ENCODE results near the gene PKIB. TPM values are rescaled to one million over a fixed set of nuclear protein-coding genes. Genes with fewer than 3 reads are reported as not detected.
"Not testable (repeated sequence)": the region's sequence is repeated elsewhere in the genome, so short reads cannot be mapped to it uniquely, and the experiment has no call there.

Gene PKIB
- total RNA-seq, 1 experiment from 2014 or later = 1.3 TPM

GRCh38 chr6:122620902-122621301 is 10.7 kb downstream of the PKIB start:
- DNase-seq (ENCODE audit: low read depth) = peak; percentile 52

DNA sequence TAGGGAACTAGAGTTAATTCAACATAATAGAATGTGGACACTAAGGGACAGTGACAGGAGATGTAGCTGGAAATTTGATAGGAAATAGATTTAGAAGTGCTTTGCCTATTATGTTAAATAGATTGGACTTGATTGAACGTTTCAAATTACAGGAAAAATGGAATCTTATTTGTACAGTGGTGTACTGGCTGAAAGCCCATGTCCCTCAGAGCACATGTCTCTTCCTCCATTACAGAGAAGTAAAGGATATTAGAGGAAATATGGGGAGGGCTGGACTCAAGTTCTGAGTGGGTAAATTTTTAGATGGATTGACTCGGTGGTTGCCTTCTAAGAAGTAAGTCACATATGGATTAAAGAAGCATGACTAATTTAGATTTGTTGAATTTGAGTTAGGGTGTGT is 11.4 kb downstream of the PKIB start:
- no peak for DNase-seq (ENCODE audit: low read depth)

DNA sequence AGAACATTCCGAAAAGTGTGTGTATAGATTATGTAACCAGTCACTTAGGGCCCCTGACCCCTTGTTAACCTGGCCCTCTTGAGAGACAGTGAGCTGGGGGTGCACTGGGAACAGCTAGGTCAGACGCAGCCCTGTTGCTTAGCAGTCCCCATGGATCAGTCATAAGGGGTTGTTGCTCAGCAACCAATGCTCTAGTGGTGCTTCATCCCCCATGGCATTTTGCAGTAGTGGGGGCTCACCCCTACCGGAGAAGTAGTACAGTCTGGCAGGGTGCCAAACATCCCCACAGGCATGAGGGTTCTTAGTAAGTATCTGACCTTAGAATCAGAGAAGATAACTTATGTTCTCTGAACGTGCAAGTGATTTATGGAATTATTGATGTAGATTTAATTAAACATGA is 12.3 kb downstream of the PKIB start:
- DNase-seq (ENCODE audit: low read depth) = no peak

- no peak for DNase-seq (ENCODE audit: low read depth)
Measured at GRCh38 chr6:122623279-122623678, 13.1 kb downstream of the PKIB start.

DNA sequence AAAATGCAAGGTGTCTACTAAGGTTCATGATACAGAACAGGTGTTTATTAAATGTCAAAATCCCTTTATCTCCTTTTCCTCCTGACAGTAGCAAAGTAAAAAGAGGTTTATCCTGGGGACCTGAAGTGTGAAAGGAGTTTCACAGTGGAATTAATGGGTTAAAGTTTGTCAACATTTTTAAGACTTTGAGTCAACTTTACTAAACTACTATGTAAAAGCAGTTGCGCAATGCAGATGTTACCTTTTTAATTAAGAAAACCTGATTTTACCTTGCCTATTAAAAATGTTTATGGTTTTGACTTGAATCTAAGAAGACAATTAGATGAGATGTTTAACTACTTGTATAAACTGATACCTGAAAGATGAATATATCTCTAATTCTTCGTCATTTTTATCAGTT is 14.6 kb downstream of the PKIB start:
- no peak for DNase-seq (ENCODE audit: low read depth)

GRCh38 chr6:122628714-122629113 is 18.5 kb downstream of the PKIB start:
- no peak for DNase-seq (ENCODE audit: low read depth)

- DNase-seq (ENCODE audit: low read depth) = no peak
Measured at GRCh38 chr6:122631571-122632249, 21.5 kb downstream of the PKIB start.

GRCh38 chr6:122640366-122640765 is 30.2 kb downstream of the PKIB start:
- no peak for DNase-seq (ENCODE audit: low read depth)

DNA sequence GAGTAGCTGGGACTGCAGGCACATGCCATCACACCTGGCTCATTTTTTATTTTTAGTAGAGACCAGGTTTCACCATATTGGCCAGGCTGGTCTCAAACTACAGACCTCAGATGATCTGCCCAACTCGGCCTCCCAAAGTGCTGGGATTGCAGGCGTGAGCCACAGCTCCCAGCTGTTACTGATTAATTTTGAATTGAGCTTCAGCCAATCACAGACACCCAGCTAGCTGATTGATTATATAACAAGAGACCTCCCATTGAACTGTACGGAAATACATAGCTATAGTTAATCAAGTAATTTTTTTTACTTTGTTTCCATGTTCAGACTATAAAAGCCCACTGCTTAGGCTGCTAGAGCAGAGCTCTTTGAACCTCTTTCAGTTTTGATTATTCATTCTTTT is 31.6 kb downstream of the PKIB start:
- no peak for DNase-seq (ENCODE audit: low read depth)

GRCh38 chr6:122642604-122643003 is 32.4 kb downstream of the PKIB start:
- not testable (repeated sequence) for DNase-seq (ENCODE audit: low read depth)

DNA sequence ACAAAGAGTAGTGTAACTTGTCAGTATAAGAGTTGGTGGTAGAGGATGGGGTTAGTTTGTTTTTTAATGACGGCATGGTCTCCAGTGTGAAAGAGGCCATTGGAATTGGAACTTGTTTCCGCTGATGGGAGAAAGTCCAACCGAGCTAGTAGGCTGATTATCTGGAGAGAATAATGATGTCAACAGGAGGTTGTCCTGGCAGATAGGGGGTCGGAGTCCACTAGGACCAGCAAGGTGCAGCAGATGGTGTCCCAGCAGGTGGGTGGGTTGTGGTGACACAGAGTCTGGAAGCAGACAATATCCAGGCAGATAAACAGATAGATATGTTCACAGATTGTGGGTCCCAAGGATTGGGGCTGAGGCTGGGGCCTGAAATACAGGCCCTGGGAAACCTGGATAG is 35.1 kb downstream of the PKIB start:
- no peak for DNase-seq (ENCODE audit: low read depth)

DNA sequence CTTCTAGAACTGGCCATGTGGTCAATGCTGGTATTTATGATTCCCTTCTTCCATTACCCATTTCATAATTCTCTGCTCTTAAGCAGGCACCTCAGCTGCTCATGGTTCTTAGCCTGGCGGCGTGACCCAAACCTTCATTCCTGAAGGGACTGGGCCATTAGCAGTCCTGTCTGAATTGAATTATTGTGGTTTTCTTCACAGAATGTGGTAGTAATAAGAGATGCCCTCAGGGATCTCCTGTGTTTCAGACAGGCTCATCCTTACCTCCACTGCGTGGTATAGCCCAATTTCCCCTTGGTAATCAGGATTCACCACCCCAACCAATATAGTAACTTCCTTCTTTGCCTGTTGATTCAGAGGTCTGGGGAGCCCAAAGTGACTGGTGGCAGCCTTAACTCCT is 37.6 kb downstream of the PKIB start:
- no peak for DNase-seq (ENCODE audit: low read depth)

DNA sequence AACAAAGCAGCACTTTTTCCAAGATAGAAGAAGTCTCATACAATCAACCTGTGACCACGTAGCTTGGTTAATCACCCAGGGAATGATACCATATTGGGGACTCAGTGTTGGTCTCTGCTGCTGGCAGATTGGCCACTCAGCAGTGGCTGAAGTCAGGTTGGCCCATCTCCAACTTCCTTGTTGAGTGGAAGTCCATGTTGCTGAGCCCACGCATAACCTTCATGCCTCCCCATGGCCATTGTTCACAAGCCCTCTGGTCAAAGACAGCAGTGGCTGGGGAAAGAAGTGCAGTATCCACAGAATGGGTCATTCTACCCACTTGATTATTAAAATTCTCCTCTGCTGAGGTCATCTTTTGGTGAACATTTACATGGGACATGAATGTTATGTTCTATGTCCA is 38.5 kb downstream of the PKIB start:
- DNase-seq (ENCODE audit: low read depth) = no peak

DNA sequence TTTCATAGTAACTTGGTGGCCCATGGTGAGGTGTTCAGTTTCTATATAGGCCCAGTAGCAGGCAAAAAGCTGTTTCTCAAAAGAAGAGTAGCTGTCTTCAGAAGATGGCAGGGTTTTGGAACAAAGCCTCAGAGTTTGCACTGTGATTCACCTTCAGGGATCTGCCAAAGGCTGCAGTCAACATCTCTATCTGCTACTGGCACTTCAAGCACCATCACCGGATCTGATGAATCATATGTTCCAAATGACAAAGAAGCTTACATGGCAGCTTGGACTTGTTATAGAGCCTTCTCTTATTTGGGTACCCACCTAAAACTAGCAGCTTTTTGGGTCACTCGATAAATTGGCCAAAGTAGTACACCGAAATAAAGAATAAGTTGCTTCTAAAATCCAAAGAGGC is 39.5 kb downstream of the PKIB start:
- peak; percentile 66 for DNase-seq (ENCODE audit: low read depth)

GRCh38 chr6:122650403-122650802 is 40.2 kb downstream of the PKIB start:
- DNase-seq (ENCODE audit: low read depth) = no peak

- DNase-seq (ENCODE audit: low read depth) = no peak
Measured at GRCh38 chr6:122651031-122651430, 40.8 kb downstream of the PKIB start.

- no peak for DNase-seq (ENCODE audit: low read depth)
Measured at GRCh38 chr6:122651604-122652003, 41.4 kb downstream of the PKIB start.

- no peak for DNase-seq (ENCODE audit: low read depth)
Measured at GRCh38 chr6:122652431-122652830, 42.2 kb downstream of the PKIB start.

- peak; percentile 72 for DNase-seq (ENCODE audit: low read depth)
Measured at GRCh38 chr6:122653094-122653493, 42.9 kb downstream of the PKIB start.

- DNase-seq (ENCODE audit: low read depth) = no peak
Measured at GRCh38 chr6:122654012-122654411, 43.8 kb downstream of the PKIB start.

DNA sequence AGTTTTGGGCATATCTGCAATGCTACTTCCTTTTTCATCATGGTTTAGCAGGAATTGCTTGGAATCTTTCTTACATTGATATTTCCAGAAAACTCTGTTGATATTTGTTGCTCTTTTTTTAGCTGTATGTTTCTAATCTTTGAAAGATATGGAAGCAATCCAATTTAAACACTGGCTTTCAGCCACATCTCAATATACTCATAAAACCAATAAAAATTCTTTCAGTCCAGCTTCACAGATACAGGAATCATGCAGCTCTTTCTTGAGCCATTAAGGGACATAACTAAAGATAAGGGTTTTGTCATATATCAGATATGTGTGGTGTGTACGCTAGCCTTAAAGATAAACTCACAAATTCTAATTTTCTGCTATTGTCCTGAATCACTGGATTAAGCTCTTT is 47.4 kb downstream of the PKIB start:
- no peak for DNase-seq (ENCODE audit: low read depth)

- no peak for DNase-seq (ENCODE audit: low read depth)
Measured at GRCh38 chr6:122660296-122660695, 50.1 kb downstream of the PKIB start.

DNA sequence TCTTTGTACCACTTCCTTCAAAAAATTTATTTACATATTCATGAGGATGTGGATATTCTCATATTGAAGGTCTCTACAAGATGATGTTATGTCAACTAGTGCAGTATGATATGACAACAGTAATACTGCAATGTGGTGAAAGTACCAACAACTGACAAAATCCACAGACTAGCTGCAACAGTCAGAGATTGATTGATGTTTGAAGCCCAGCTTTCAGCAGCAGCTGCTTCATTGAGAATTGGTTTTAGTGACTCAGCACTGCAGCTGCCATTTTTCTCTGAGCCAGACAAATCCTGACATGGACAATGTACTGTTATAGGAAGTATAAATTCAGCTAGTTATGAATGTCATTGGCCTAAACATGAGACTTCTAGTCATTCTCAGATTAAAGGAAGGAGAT is 53.8 kb downstream of the PKIB start:
- no peak for DNase-seq (ENCODE audit: low read depth)

GRCh38 chr6:122665929-122666328 is 55.7 kb downstream of the PKIB start:
- DNase-seq (ENCODE audit: low read depth) = no peak

All from HT1080 (cell line).